HUES64 (cell line): ENCODE measurements around the gene RGS8.
A peak's percentile ranks its signal among the peaks of the same experiment; 100 is the strongest.

Experiments
- H3K27ac ChIP-seq: 2 replicates; pipeline ENCODE4 v1.7.0; 2013; ENCODE audit warnings: low read depth, low read length, inconsistent platforms
- H3K27me3 ChIP-seq: 2 replicates; pipeline ENCODE4 v1.6.1; 2013; ENCODE audit warnings: mild to moderate bottlenecking, low read length; ENCODE audit not compliant: insufficient read depth
- H3K36me3 ChIP-seq: 2 replicates; pipeline ENCODE4 v1.6.1; 2013; ENCODE audit warnings: mild to moderate bottlenecking, low read length; ENCODE audit not compliant: insufficient read depth
- H3K4me1 ChIP-seq: 2 replicates; pipeline ENCODE4 v1.6.1; 2013; ENCODE audit warnings: mild to moderate bottlenecking, low read length, moderate library complexity; ENCODE audit not compliant: insufficient read depth
- H3K4me3 ChIP-seq: 2 replicates; pipeline ENCODE4 v1.5.1; 2013; ENCODE audit warnings: mild to moderate bottlenecking, low read length, moderate library complexity
- H3K9ac ChIP-seq: 2 replicates; pipeline ENCODE4 v1.6.1; 2013; ENCODE audit warnings: mild to moderate bottlenecking, low read depth, low read length
- H3K9me3 ChIP-seq: 2 replicates; pipeline ENCODE4 v1.6.1; 2013; ENCODE audit warnings: low read depth, low read length; ENCODE audit not compliant: insufficient read depth
- WGBS: fragments of 150-250, 120-280 bp; methylation state at CpG from one replicate; pipeline ENCODE4 v1.1.7; 2013; ENCODE audit warnings: missing lambda C conversion rate; 5-methylcytosine and 5-hydroxymethylcytosine counted together

The RGS8 gene

GRCh38 chr1:182716740-182717720 lies 32.6 kb upstream of the RGS8 start:
- no peak overlapping the region for H3K4me3 ChIP-seq
- H3K36me3 ChIP-seq, result no peaks in the 10 kb centered on the region
- no peaks in the 10 kb centered on the region for H3K27me3 ChIP-seq
- no peaks in the 10 kb centered on the region for H3K9me3 ChIP-seq
- no peak overlapping the region for H3K9ac ChIP-seq
- H3K4me1 ChIP-seq, result peaks cover 5% of the 10 kb centered on the region
- H3K27ac ChIP-seq, result no peak overlapping the region
- 93% methylated on average over 3 of the region's 4 CpGs for WGBS

GRCh38 chr1:182715531-182715930 lies 31.1 kb upstream of the RGS8 start:
- Histone ChIP-seq H3K36me3 (no peaks in the 10 kb centered on the region), H3K27ac (no peak overlapping the region), H3K27me3 (no peaks in the 10 kb centered on the region), H3K4me3 (no peak overlapping the region), H3K4me1 (peaks cover 5% of the 10 kb centered on the region), H3K9me3 (no peaks in the 10 kb centered on the region), H3K9ac (no peak overlapping the region)
- 92% methylated on average over 2 of the region's 2 CpGs for WGBS

- 95% methylated on average over 1 of the region's 2 CpGs for WGBS
- H3K36me3 ChIP-seq, result no peaks in the 10 kb centered on the region
- peaks cover 5% of the 10 kb centered on the region for H3K4me1 ChIP-seq
- no peak overlapping the region for H3K4me3 ChIP-seq
- no peaks in the 10 kb centered on the region for H3K9me3 ChIP-seq
- no peak overlapping the region for H3K9ac ChIP-seq
- no peak overlapping the region for H3K27ac ChIP-seq
- H3K27me3 ChIP-seq, result no peaks in the 10 kb centered on the region
Observed at GRCh38 chr1:182714546-182714945, 30.2 kb upstream of the RGS8 start.

GRCh38 chr1:182713939-182714338 lies 29.6 kb upstream of the RGS8 start:
- Histone ChIP-seq H3K4me3 (no peak overlapping the region), H3K4me1 (peaks cover 5% of the 10 kb centered on the region), H3K27me3 (no peaks in the 10 kb centered on the region), H3K27ac (no peak overlapping the region), H3K9ac (no peak overlapping the region), H3K9me3 (no peaks in the 10 kb centered on the region), H3K36me3 (no peaks in the 10 kb centered on the region)
- WGBS, result 95% methylated on average over 3 of the region's 3 CpGs

GRCh38 chr1:182713492-182713891 lies 29.1 kb upstream of the RGS8 start:
- H3K4me1 ChIP-seq, result peaks cover 5% of the 10 kb centered on the region
- no peaks in the 10 kb centered on the region for H3K36me3 ChIP-seq
- no peak overlapping the region for H3K4me3 ChIP-seq
- no peaks in the 10 kb centered on the region for H3K27me3 ChIP-seq
- no peaks in the 10 kb centered on the region for H3K9me3 ChIP-seq
- no peak overlapping the region for H3K27ac ChIP-seq
- H3K9ac ChIP-seq, result no peak overlapping the region
- WGBS, result 97% methylated on average over 3 of the region's 3 CpGs

- Histone ChIP-seq H3K9me3 (no peaks in the 10 kb centered on the region), H3K36me3 (no peaks in the 10 kb centered on the region), H3K27ac (no peak overlapping the region), H3K4me3 (no peak overlapping the region), H3K4me1 (no peaks in the 10 kb centered on the region), H3K27me3 (no peaks in the 10 kb centered on the region), H3K9ac (no peak overlapping the region)
- 100% methylated on average over 2 of the region's 2 CpGs for WGBS
Observed at GRCh38 chr1:182709855-182710254, 25.5 kb upstream of the RGS8 start.

- no peak overlapping the region for H3K27ac ChIP-seq
- 96% methylated on average over 1 of the region's 1 CpG for WGBS
- H3K4me3 ChIP-seq, result no peak overlapping the region
- H3K9me3 ChIP-seq, result no peaks in the 10 kb centered on the region
- no peak overlapping the region for H3K9ac ChIP-seq
- no peaks in the 10 kb centered on the region for H3K27me3 ChIP-seq
- peaks cover 3% of the 10 kb centered on the region; the same call in 1 of the 2 replicates for H3K4me1 ChIP-seq
- no peaks in the 10 kb centered on the region for H3K36me3 ChIP-seq
Observed at GRCh38 chr1:182709225-182709764, 24.9 kb upstream of the RGS8 start.

GRCh38 chr1:182707122-182707521 lies 22.7 kb upstream of the RGS8 start:
- Histone ChIP-seq H3K27me3 (no peaks in the 10 kb centered on the region), H3K27ac (no peak overlapping the region), H3K4me3 (no peak overlapping the region), H3K36me3 (no peaks in the 10 kb centered on the region), H3K9ac (no peak overlapping the region), H3K9me3 (no peaks in the 10 kb centered on the region), H3K4me1 (peaks cover 20% of the 10 kb centered on the region)
- WGBS, result 96% methylated on average over 1 of the region's 1 CpG

GRCh38 chr1:182704677-182705076 lies 20.3 kb upstream of the RGS8 start:
- H3K27ac ChIP-seq, result no peak overlapping the region
- H3K4me3 ChIP-seq, result no peak overlapping the region
- WGBS, result 95% methylated on average over 2 of the region's 2 CpGs
- no peaks in the 10 kb centered on the region for H3K9me3 ChIP-seq
- no peak overlapping the region for H3K9ac ChIP-seq
- no peaks in the 10 kb centered on the region for H3K36me3 ChIP-seq
- peaks cover 31% of the 10 kb centered on the region for H3K4me1 ChIP-seq
- no peaks in the 10 kb centered on the region for H3K27me3 ChIP-seq

GRCh38 chr1:182703539-182703938 lies 19.2 kb upstream of the RGS8 start:
- H3K27ac ChIP-seq, result peak overlapping the region; percentile 29; the same call in 1 of the 2 replicates
- no peaks in the 10 kb centered on the region for H3K36me3 ChIP-seq
- peaks cover 42% of the 10 kb centered on the region for H3K4me1 ChIP-seq
- no peak overlapping the region for H3K4me3 ChIP-seq
- H3K27me3 ChIP-seq, result no peaks in the 10 kb centered on the region
- 51% methylated on average over 2 of the region's 4 CpGs for WGBS
- H3K9ac ChIP-seq, result no peak overlapping the region
- no peaks in the 10 kb centered on the region for H3K9me3 ChIP-seq

GRCh38 chr1:182702826-182703524 lies 18.6 kb upstream of the RGS8 start:
- Histone ChIP-seq H3K27ac (peak overlapping the region; percentile 29; the same call in 1 of the 2 replicates), H3K9ac (no peak overlapping the region), H3K9me3 (no peaks in the 10 kb centered on the region), H3K4me1 (peaks cover 43% of the 10 kb centered on the region), H3K27me3 (no peaks in the 10 kb centered on the region), H3K4me3 (no peak overlapping the region), H3K36me3 (no peaks in the 10 kb centered on the region)
- WGBS, result 33% methylated on average over 1 of the region's 1 CpG
